Keratinocyte (primary cell): ENCODE results near the gene BFSP1.

Source experiments
- CTCF ChIP-seq, 3 experiments: IDR thresholded peaks in 1 of 3; conservative IDR thresholded peaks in 1 of 3; optimal IDR thresholded peaks in 1 of 3; 2 replicates in 2 of 3; 3 replicates in 1 of 3; pipeline versions ENCODE3 to v1.5.1; 2011; ENCODE audit warnings: low read length in 3 of 3, mild to moderate bottlenecking in 3 of 3, moderate library complexity in 2 of 3, control low read depth in 1 of 3, inconsistent platforms in 1 of 3; ENCODE audit not compliant: insufficient read depth in 2 of 3; ENCODE audit errors: extremely low read depth in 1 of 3
- EZH2 ChIP-seq: IDR thresholded peaks from one replicate; pipeline ENCODE4 v1.6.1; 2012; ENCODE audit warnings: inconsistent platforms, mild to moderate bottlenecking, low read length, moderate library complexity

DNA sequence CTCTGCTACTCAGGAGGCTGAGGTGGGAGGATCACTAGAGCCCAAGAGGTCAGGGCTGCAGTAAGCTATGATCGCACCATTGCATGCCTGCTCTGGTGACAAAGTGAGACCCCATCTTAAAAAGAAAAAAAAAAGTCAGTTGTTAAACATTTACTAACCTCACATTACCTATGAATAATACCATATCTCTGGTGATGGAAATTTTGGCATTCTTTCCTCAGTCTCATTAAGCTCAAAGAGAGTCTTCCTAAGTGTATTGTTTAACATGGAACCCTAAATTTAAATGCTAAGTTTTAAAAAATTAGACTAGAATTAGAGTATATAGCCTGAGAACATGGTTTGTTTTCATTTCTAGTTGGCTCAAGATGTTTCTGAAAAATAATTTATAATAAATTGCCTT lies 11.3 kb upstream of the BFSP1 start:
- TF ChIP-seq CTCF (optimal IDR thresholded peaks at IDR 0.05 in 1 of 3, IDR thresholded peaks at IDR 0.05 in 1 of 3, conservative IDR thresholded peaks at IDR 0.05 in 1 of 3; ENCODE audit: extremely low read depth in 1 of 3, insufficient read depth in 2 of 3, low read length in 3 of 3) (no peak), EZH2 (no peak)
